Fibroblast of lung (primary cell): Measurements from ENCODE around the gene PLEKHA7.

Experiments used
- CTCF ChIP-seq, 2 donors: IDR thresholded peaks in 1 of 2; conservative IDR thresholded peaks in 1 of 2; 1 replicate in 1 of 2; 2 replicates in 1 of 2; pipeline ENCODE4 v1.5.1; 2011 to 2012; ENCODE audit warnings: low read length in 2 of 2, control low read depth in 1 of 2, inconsistent platforms in 1 of 2, low read depth in 1 of 2, mild to moderate bottlenecking in 1 of 2
- EZH2 ChIP-seq: IDR thresholded peaks from 2 replicates; pipeline ENCODE4 v1.5.1; 2012; ENCODE audit warnings: low read length, control low read depth, mild to moderate bottlenecking; ENCODE audit errors: missing control alignments

- TF ChIP-seq EZH2 (no peak), CTCF (conservative IDR thresholded peaks at IDR 0.05 in 1 of 2, IDR thresholded peaks at IDR 0.05 in 1 of 2; ENCODE audit: low read depth in 1 of 2, low read length in 2 of 2) (no peak)
Measured at GRCh38 chr11:16738947-16739815, 275.0 kb downstream of the PLEKHA7 start.
